ENCODE data around the gene USP2. TPM values are rescaled to one million over a fixed set of nuclear protein-coding genes. Genes with fewer than 3 reads are reported as not detected.

Gene USP2
- total RNA-seq, 1 donor from 2014 or later: 0.11 TPM

- H3K36me3 Mint-ChIP-seq (ENCODE audit: unreplicated experiment): no peaks in the 10 kb centered on the region
- no peak for TF ChIP-seq CTCF (IDR thresholded peaks at IDR 0.05)
- H3K9me3 Mint-ChIP-seq (ENCODE audit: unreplicated experiment): no peaks in the 10 kb centered on the region
- H3K4me1 Mint-ChIP-seq (ENCODE audit: unreplicated experiment): peaks cover 40% of the 10 kb centered on the region
- H3K27ac Mint-ChIP-seq (ENCODE audit: unreplicated experiment): peak overlapping the region; percentile 2
- no peaks in the 10 kb centered on the region for H3K27me3 Mint-ChIP-seq (ENCODE audit: unreplicated experiment)
- H3K4me3 Mint-ChIP-seq (ENCODE audit: unreplicated experiment): no peak overlapping the region
- DNase-seq (ENCODE audit: extremely low spot score, unreplicated experiment): no peak
These were observed 59.1 kb downstream of the USP2 start for GRCh38 chr11:119322360-119322739.

GRCh38 chr11:119320776-119321524 lies 60.5 kb downstream of the USP2 start:
- no peak for DNase-seq (ENCODE audit: extremely low spot score, unreplicated experiment)
- Mint-ChIP-seq H3K4me3 (ENCODE audit: unreplicated experiment) (peak overlapping the region; percentile 48), H3K36me3 (ENCODE audit: unreplicated experiment) (no peaks in the 10 kb centered on the region), H3K27ac (ENCODE audit: unreplicated experiment) (peak overlapping the region; percentile 73), H3K9me3 (ENCODE audit: unreplicated experiment) (no peaks in the 10 kb centered on the region), H3K27me3 (ENCODE audit: unreplicated experiment) (no peaks in the 10 kb centered on the region), H3K4me1 (ENCODE audit: unreplicated experiment) (peaks cover 40% of the 10 kb centered on the region)
- no peak for TF ChIP-seq CTCF (IDR thresholded peaks at IDR 0.05)

GRCh38 chr11:119320240-119320775 lies 61.2 kb downstream of the USP2 start:
- Mint-ChIP-seq H3K27ac (ENCODE audit: unreplicated experiment) (peak overlapping the region; percentile 92), H3K9me3 (ENCODE audit: unreplicated experiment) (no peaks in the 10 kb centered on the region), H3K36me3 (ENCODE audit: unreplicated experiment) (no peaks in the 10 kb centered on the region), H3K27me3 (ENCODE audit: unreplicated experiment) (no peaks in the 10 kb centered on the region), H3K4me1 (ENCODE audit: unreplicated experiment) (peaks cover 46% of the 10 kb centered on the region), H3K4me3 (ENCODE audit: unreplicated experiment) (peak overlapping the region; percentile 52)
- TF ChIP-seq CTCF (IDR thresholded peaks at IDR 0.05): no peak
- no peak for DNase-seq (ENCODE audit: extremely low spot score, unreplicated experiment)

GRCh38 chr11:119319700-119320239 lies 61.7 kb downstream of the USP2 start:
- DNase-seq (ENCODE audit: extremely low spot score, unreplicated experiment): no peak
- H3K4me1 Mint-ChIP-seq (ENCODE audit: unreplicated experiment): peaks cover 50% of the 10 kb centered on the region
- no peak for TF ChIP-seq CTCF (IDR thresholded peaks at IDR 0.05)
- no peaks in the 10 kb centered on the region for H3K36me3 Mint-ChIP-seq (ENCODE audit: unreplicated experiment)
- H3K4me3 Mint-ChIP-seq (ENCODE audit: unreplicated experiment): peak overlapping the region; percentile 52
- peak overlapping the region; percentile 92 for H3K27ac Mint-ChIP-seq (ENCODE audit: unreplicated experiment)
- no peaks in the 10 kb centered on the region for H3K9me3 Mint-ChIP-seq (ENCODE audit: unreplicated experiment)
- H3K27me3 Mint-ChIP-seq (ENCODE audit: unreplicated experiment): no peaks in the 10 kb centered on the region

DNA sequence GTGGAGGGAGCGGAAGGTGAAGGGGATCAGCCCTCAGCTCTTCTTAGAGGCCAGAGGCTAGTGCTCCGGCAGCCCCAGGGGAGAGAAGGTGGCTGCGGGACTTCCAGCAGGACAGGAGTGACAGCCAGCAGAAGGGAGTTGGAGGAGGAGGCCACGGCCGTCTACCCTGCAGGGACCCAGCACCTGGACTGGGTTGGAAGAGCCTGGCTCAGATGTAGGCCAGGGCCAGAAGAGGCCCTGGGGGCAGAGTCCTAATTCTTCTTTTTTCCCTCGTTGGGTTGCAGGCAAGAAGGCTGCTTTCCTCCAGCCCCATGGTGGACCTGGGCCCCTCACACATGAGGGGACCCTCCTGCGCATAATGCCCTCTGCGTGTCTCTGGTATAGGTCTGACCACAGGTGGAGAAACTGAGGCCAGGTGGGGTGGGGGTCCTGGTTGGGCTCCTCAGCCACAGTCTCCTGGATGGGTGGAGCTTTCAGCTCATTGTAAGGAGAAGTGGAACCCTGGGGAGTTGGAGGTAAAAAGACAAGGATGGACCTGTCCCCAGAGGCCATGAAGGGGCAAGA lies 62.3 kb downstream of the USP2 start:
- no peak for DNase-seq (ENCODE audit: extremely low spot score, unreplicated experiment)
- H3K27ac Mint-ChIP-seq (ENCODE audit: unreplicated experiment): peak overlapping the region; percentile 92
- peaks cover 2% of the 10 kb centered on the region for H3K36me3 Mint-ChIP-seq (ENCODE audit: unreplicated experiment)
- TF ChIP-seq CTCF (IDR thresholded peaks at IDR 0.05): no peak
- H3K4me1 Mint-ChIP-seq (ENCODE audit: unreplicated experiment): peaks cover 50% of the 10 kb centered on the region
- peak overlapping the region; percentile 52 for H3K4me3 Mint-ChIP-seq (ENCODE audit: unreplicated experiment)
- no peaks in the 10 kb centered on the region for H3K27me3 Mint-ChIP-seq (ENCODE audit: unreplicated experiment)
- H3K9me3 Mint-ChIP-seq (ENCODE audit: unreplicated experiment): no peaks in the 10 kb centered on the region
